H1 (cell line): ENCODE data around the gene SH3RF3. TPM values are rescaled to one million over a fixed set of nuclear protein-coding genes. Genes with fewer than 3 reads are reported as not detected.

Experiments
- CTCF ChIA-PET: fragments of 300-600 bp; sonication (Branson Sonifier 250); formaldehyde crosslinking; loops from one replicate; lab custom pipeline; 2021; ENCODE audit not compliant: partially characterized antibody; lab: Charles Lee
- POLR2A ChIA-PET: fragments of 300-600 bp; sonication (Branson Sonifier 250); formaldehyde crosslinking; loops from one replicate; lab custom pipeline; 2021; ENCODE audit warnings: inconsistent platforms; ENCODE audit not compliant: partially characterized antibody; lab: Charles Lee
- DNase-seq, 2 experiments: peaks; one replicate each; pipeline versions ENCODE4 v3.0.0 to v3.0.0-alpha.2; 2010 to 2022; ENCODE audit warnings: low spot score in 2 of 2, low read depth in 1 of 2, mixed read lengths in 1 of 2
- FAIRE-seq: peaks from 2 replicates; lab custom pipeline; 2011; peaks lifted over from hg19 to GRCh38; lab: Jason Lieb, UNC
- H2AFZ ChIP-seq: 2 replicates; pipeline ENCODE4 v1.8.1; 2012; ENCODE audit warnings: low read length, inconsistent platforms
- H2AK5ac ChIP-seq: 2 replicates; pipeline ENCODE4 v1.6.1; 2013; ENCODE audit warnings: low read depth, low read length
- H2BK120ac ChIP-seq: replicated peaks from 2 replicates; pipeline ENCODE3; 2013; ENCODE audit warnings: low read depth, low read length, inconsistent platforms
- H2BK12ac ChIP-seq: 2 replicates; pipeline ENCODE4 v1.6.1; 2013; ENCODE audit warnings: low read depth, low read length
- H2BK15ac ChIP-seq: 2 replicates; pipeline ENCODE4 v1.6.1; 2013; ENCODE audit warnings: low read length
- H2BK20ac ChIP-seq: 2 replicates; pipeline ENCODE4 v1.6.1; 2013; ENCODE audit warnings: low read length
- H2BK5ac ChIP-seq: 2 replicates; pipeline ENCODE4 v1.6.1; 2013; ENCODE audit warnings: low read depth, low read length
- H3K14ac ChIP-seq: 2 replicates; pipeline ENCODE4 v1.6.1; 2013; ENCODE audit warnings: inconsistent platforms; ENCODE audit not compliant: insufficient read length
- H3K18ac ChIP-seq: 2 replicates; pipeline ENCODE4 v1.6.1; 2013; ENCODE audit warnings: low read length; ENCODE audit errors: extremely low read depth
- H3K23ac ChIP-seq: 2 replicates; pipeline ENCODE4 v1.6.1; 2013; ENCODE audit warnings: inconsistent platforms; ENCODE audit not compliant: insufficient read length
- H3K23me2 ChIP-seq: 2 replicates; pipeline ENCODE4 v1.6.1; 2013; ENCODE audit warnings: low read depth, low read length
- H3K27ac ChIP-seq: 2 replicates; pipeline ENCODE4 v1.6.1; 2011; ENCODE audit warnings: low read depth, low read length, inconsistent platforms
- H3K27me3 ChIP-seq, 4 experiments: replicated peaks in 1 of 4; 1 replicate in 1 of 4; 2 replicates in 3 of 4; pipeline versions ENCODE4 v1.6.1 to v1.8.1; 2011 to 2013; ENCODE audit warnings: low read length in 3 of 4, mild to moderate bottlenecking in 3 of 4, inconsistent platforms in 2 of 4, mixed read lengths in 2 of 4, moderate library complexity in 1 of 4; ENCODE audit not compliant: control insufficient read depth in 3 of 4, insufficient read depth in 3 of 4; ENCODE audit errors: extremely low read depth in 1 of 4
- H3K36me3 ChIP-seq, 4 experiments: 2 replicates each; pipeline versions ENCODE4 v1.6.1 to v1.8.1; 2011 to 2013; ENCODE audit warnings: mild to moderate bottlenecking in 4 of 4, low read length in 3 of 4, moderate library complexity in 2 of 4, control low read depth in 1 of 4, inconsistent platforms in 1 of 4; ENCODE audit not compliant: insufficient read depth in 4 of 4, control insufficient read depth in 2 of 4
- H3K4ac ChIP-seq: replicated peaks from 2 replicates; pipeline ENCODE3; 2013; ENCODE audit warnings: low read length, low read depth, mixed read lengths, inconsistent platforms; ENCODE audit not compliant: insufficient read length
- H3K4me1 ChIP-seq, 4 experiments: replicated peaks in 1 of 4; 1 replicate in 1 of 4; 2 replicates in 3 of 4; pipeline versions ENCODE4 v1.6.1 to v1.8.1; 2011 to 2013; ENCODE audit warnings: low read length in 3 of 4, inconsistent platforms in 2 of 4, mixed read lengths in 1 of 4; ENCODE audit not compliant: insufficient read depth in 4 of 4, control insufficient read depth in 3 of 4
- H3K4me2 ChIP-seq, 2 experiments: 2 replicates each; pipeline versions ENCODE4 v1.6.1 to v1.8.1; 2011 to 2013; ENCODE audit warnings: low read depth in 2 of 2, low read length in 2 of 2, control low read depth in 1 of 2, inconsistent platforms in 1 of 2, mild to moderate bottlenecking in 1 of 2; ENCODE audit not compliant: insufficient read depth in 1 of 2
- H3K4me3 ChIP-seq, 4 experiments: fragments of 200-600, 300-600 bp in 1 of 4; sonication (generic), shearing (Covaris generic), sonication (Bioruptor Twin) in 1 of 4; 2 replicates each; pipeline versions ENCODE4 v1.5.1 to v1.8.1; 2011 to 2016; ENCODE audit warnings: low read length in 4 of 4, low read depth in 3 of 4, control low read depth in 2 of 4, inconsistent platforms in 2 of 4, mild to moderate bottlenecking in 2 of 4, mixed read lengths in 1 of 4, moderate library complexity in 1 of 4; ENCODE audit not compliant: insufficient read depth in 2 of 4; ENCODE audit errors: extremely low read depth in 1 of 4
- H3K56ac ChIP-seq: replicated peaks from 2 replicates; pipeline ENCODE3; 2013; ENCODE audit warnings: low read depth, mild to moderate bottlenecking, mixed read lengths, low read length, inconsistent platforms; ENCODE audit not compliant: insufficient read length
- H3K79me1 ChIP-seq: 2 replicates; pipeline ENCODE4 v1.6.1; 2013; ENCODE audit warnings: low read depth, low read length, control low read depth
- H3K79me2 ChIP-seq, 2 experiments: 2 replicates each; pipeline versions ENCODE4 v1.6.1 to v1.8.1; 2012 to 2013; ENCODE audit warnings: low read length in 2 of 2, mild to moderate bottlenecking in 2 of 2, inconsistent platforms in 1 of 2; ENCODE audit not compliant: insufficient read depth in 2 of 2, control insufficient read depth in 1 of 2
- H3K9ac ChIP-seq, 4 experiments: replicated peaks in 1 of 4; 1 replicate in 1 of 4; 2 replicates in 3 of 4; pipeline versions ENCODE4 v1.6.1 to v1.8.1; 2011 to 2013; ENCODE audit warnings: low read depth in 3 of 4, low read length in 3 of 4, control low read depth in 2 of 4, mild to moderate bottlenecking in 2 of 4, moderate library complexity in 2 of 4, inconsistent platforms in 1 of 4; ENCODE audit errors: extremely low read depth in 1 of 4
- H3K9me3 ChIP-seq, 2 experiments: 2 replicates each; pipeline versions ENCODE4 v1.6.1 to v1.8.1; 2012 to 2013; ENCODE audit warnings: mild to moderate bottlenecking in 2 of 2, moderate library complexity in 2 of 2, control low read depth in 1 of 2, inconsistent platforms in 1 of 2, low read depth in 1 of 2, low read length in 1 of 2, mixed read lengths in 1 of 2; ENCODE audit not compliant: insufficient read depth in 2 of 2
- H4K20me1 ChIP-seq, 2 experiments: replicated peaks in 1 of 2; 2 replicates each; pipeline versions ENCODE3 to v1.8.1; 2011 to 2013; ENCODE audit warnings: inconsistent platforms in 2 of 2, low read length in 2 of 2, mild to moderate bottlenecking in 1 of 2; ENCODE audit not compliant: insufficient read depth in 2 of 2, control insufficient read depth in 1 of 2
- H4K5ac ChIP-seq: 2 replicates; pipeline ENCODE4 v1.6.1; 2013; ENCODE audit warnings: low read length, low read depth, mixed read lengths, inconsistent platforms; ENCODE audit not compliant: insufficient read length
- H4K8ac ChIP-seq: 2 replicates; pipeline ENCODE4 v1.8.0; 2013; ENCODE audit warnings: mild to moderate bottlenecking, moderate library complexity, low read length, inconsistent platforms; ENCODE audit not compliant: insufficient read depth; ENCODE audit errors: extremely low read depth
- H4K91ac ChIP-seq: replicated peaks from 2 replicates; pipeline ENCODE3; 2013; ENCODE audit warnings: low read length, mixed read lengths, inconsistent platforms; ENCODE audit not compliant: insufficient read length
- CHD1 ChIP-seq: IDR thresholded peaks from 2 replicates; pipeline ENCODE4 v1.6.1; 2012; ENCODE audit warnings: low read depth, low read length, improper control_type of control experiment
- EGR1 ChIP-seq: IDR thresholded peaks from 2 replicates; pipeline ENCODE4 v1.6.1; 2011; ENCODE audit warnings: low read depth, low read length, borderline replicate concordance
- FOSL1 ChIP-seq: IDR thresholded peaks from 2 replicates; pipeline ENCODE4 v1.6.1; 2011; ENCODE audit warnings: mild to moderate bottlenecking, low read depth, low read length, moderate library complexity; ENCODE audit not compliant: insufficient read depth
- GABPA ChIP-seq: IDR thresholded peaks from 2 replicates; pipeline ENCODE4 v1.6.1; 2011; ENCODE audit warnings: mild to moderate bottlenecking, low read length, moderate library complexity, borderline replicate concordance; ENCODE audit not compliant: insufficient read depth
- HDAC6 ChIP-seq: IDR thresholded peaks from one replicate; pipeline ENCODE4 v1.7.1; 2012; ENCODE audit warnings: low read depth, mild to moderate bottlenecking, inconsistent platforms, low read length, moderate library complexity
- KDM4A ChIP-seq: IDR thresholded peaks from one replicate; pipeline ENCODE4 v1.7.1; 2012; ENCODE audit warnings: low read depth, mild to moderate bottlenecking, moderate library complexity, low read length, inconsistent platforms; ENCODE audit not compliant: severe bottlenecking
- RBBP5 ChIP-seq: IDR thresholded peaks from 2 replicates; pipeline ENCODE4 v1.7.1; 2012; ENCODE audit warnings: low read depth, mild to moderate bottlenecking, inconsistent platforms, low read length, moderate library complexity, borderline replicate concordance
- SAP30 ChIP-seq: fragments of 300-600 bp; sonication (generic); IDR thresholded peaks from 2 replicates; pipeline ENCODE4 v1.7.1; 2012; ENCODE audit warnings: low read length, moderate library complexity, mild to moderate bottlenecking, inconsistent platforms; ENCODE audit not compliant: insufficient read depth, insufficient replicate concordance
- SIRT6 ChIP-seq: IDR thresholded peaks from one replicate; pipeline ENCODE4 v1.7.1; 2012; ENCODE audit warnings: low read length, inconsistent platforms
- SP1 ChIP-seq: IDR thresholded peaks from 2 replicates; pipeline ENCODE4 v1.6.1; 2011; ENCODE audit warnings: low read depth, low read length
- TEAD4 ChIP-seq: IDR thresholded peaks from 2 replicates; pipeline ENCODE4 v1.6.1; 2012; ENCODE audit warnings: low read depth, low read length, inconsistent platforms, mixed read lengths
- YY1 ChIP-seq: IDR thresholded peaks from 2 replicates; pipeline ENCODE4 v1.6.1; 2011; ENCODE audit warnings: low read depth, mild to moderate bottlenecking, low read length
- WGBS, 2 experiments: shearing (Covaris generic) in 1 of 2; methylation state at CpG; one replicate each; pipeline versions ENCODE4 v1.1.6 to v1.1.7; 2013 to 2015; ENCODE audit warnings: low lambda C conversion rate in 2 of 2, mixed read lengths in 2 of 2, inconsistent platforms in 1 of 2, low coverage in 1 of 2, missing lambda C conversion rate in 1 of 2; ENCODE audit not compliant: insufficient replicate concordance in 2 of 2, insufficient coverage in 1 of 2, insufficient read length in 1 of 2; ENCODE audit errors: extremely low coverage in 1 of 2, missing lambda C conversion rate in 1 of 2; 5-methylcytosine and 5-hydroxymethylcytosine counted together
- polyA plus RNA-seq, 7 experiments: library from polyadenylated mRNA; depleted of rRNA in 3 of 7; stranded (reverse) in 5 of 7; unstranded in 2 of 7; fragments of >200 nt in 5 of 7; fragments of 200-250 nt in 2 of 7; gene quantifications; 1 replicate in 5 of 7; 2 replicates in 1 of 7; 4 replicates in 1 of 7; pipeline versions ENCODE4 v1.2.1 to v1.2.3, GENCODE V29; 2011 to 2013; ENCODE audit warnings: missing spikeins in 2 of 7, mixed read lengths in 2 of 7
- total RNA-seq: library from RNA; stranded (reverse); fragmentation: NEBNext Ultra II Directional; extraction: Animal tissue kit (Norgen Biotek cat#: 25700); gene quantifications from 2 replicates; pipeline ENCODE4 v1.2.1, GENCODE V29; 2021
- TF ChIP-seq, protein P1 (sequence below): IDR thresholded peaks from 2 replicates; pipeline ENCODE4 v1.6.1; 2012; ENCODE audit warnings: inconsistent platforms

The SH3RF3 gene
- total and polyA plus RNA-seq, 2 of the 8 experiments (the other 6 are each of a cell fraction or from before 2014, with no cell fraction given) = 0.11 to 0.65 TPM

- WGBS, 2 experiments = 82% methylated on average over 2 of the region's 2 CpGs; no CpG with 5 or more reads in 1 of the 2 experiments
- Histone ChIP-seq H3K23ac (no peak overlapping the region), H4K20me1 (no peaks in the 10 kb centered on the region), H3K79me1 (no peaks in the 10 kb centered on the region), H3K27me3 (no peaks in the 10 kb centered on the region), H2BK12ac (no peak overlapping the region), H3K79me2 (no peaks in the 10 kb centered on the region), H3K4me1 (peaks cover 0 to 8% (median 4%) of the 10 kb centered on the region in 4 experiments; a peak in 3 of 7 replicates), H3K4me2 (no peak overlapping the region), H4K8ac (no peak overlapping the region), H3K56ac (no peak overlapping the region), H3K9ac (no peak overlapping the region), H3K4me3 (no peak overlapping the region), H2BK20ac (no peak overlapping the region), H3K18ac (no peak overlapping the region), H4K91ac (no peak overlapping the region), H3K23me2 (no peaks in the 10 kb centered on the region), H2BK5ac (no peak overlapping the region), H2AFZ (no peak overlapping the region), H3K4ac (no peak overlapping the region), H3K9me3 (no peaks in the 10 kb centered on the region), H4K5ac (no peak overlapping the region), H3K36me3 (no peaks in the 10 kb centered on the region), H3K27ac (no peak overlapping the region), H2BK120ac (no peak overlapping the region), H2BK15ac (no peak overlapping the region), H3K14ac (no peak overlapping the region), H2AK5ac (no peak overlapping the region)
- CTCF ChIA-PET = interaction anchor here (0.6 to 4.5 kb wide), 3 partner anchors 9 to 630 kb away, joined by 3 to 16 read pairs (median 7); no protein-coding TSS in a partner anchor
- POLR2A ChIA-PET = no interaction called here
- DNase-seq (no peak), FAIRE-seq (no peak)
- TF ChIP-seq TEAD4 (no peak), GABPA (no peak), SP1 (no peak), HDAC6 (no peak), CHD1 (no peak), FOSL1 (no peak), EGR1 (no peak), SIRT6 (no peak), KDM4A (no peak), RBBP5 (no peak), YY1 (no peak), SAP30 (no peak)
- TF ChIP-seq, protein P1, sequence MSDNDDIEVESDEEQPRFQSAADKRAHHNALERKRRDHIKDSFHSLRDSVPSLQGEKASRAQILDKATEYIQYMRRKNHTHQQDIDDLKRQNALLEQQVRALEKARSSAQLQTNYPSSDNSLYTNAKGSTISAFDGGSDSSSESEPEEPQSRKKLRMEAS = no peak
Observed at GRCh38 chr2:109168086-109168485, 39.1 kb downstream of the SH3RF3 start.
